ENCODE measurements around the gene DNAJC27. TPM values are rescaled to one million over a fixed set of nuclear protein-coding genes. Genes with fewer than 3 reads are reported as not detected.
"Not testable (repeated sequence)": the region's sequence is repeated elsewhere in the genome, so short reads cannot be mapped to it uniquely, and the experiment has no call there.

Gene DNAJC27
- total and polyA plus RNA-seq, 2 experiments from 2014 or later, result 7.4 to 11.3 TPM

DNA sequence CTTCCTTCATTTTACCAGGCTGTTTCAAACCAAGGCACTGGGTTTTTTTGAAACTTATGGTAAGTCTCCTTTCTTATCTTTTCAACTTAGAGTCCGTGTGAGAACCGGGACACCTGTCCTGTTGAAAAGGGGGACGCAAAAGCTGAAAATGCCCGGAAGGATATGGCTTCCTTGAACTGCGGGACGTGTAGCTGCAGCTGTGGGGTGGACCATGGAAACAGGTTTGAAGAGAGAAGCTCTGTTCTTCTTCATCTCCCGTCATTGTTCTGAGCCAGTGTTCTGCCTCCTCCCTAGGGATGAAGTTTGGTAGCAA, 29.5 kb upstream of the DNAJC27 start:
- TF ChIP-seq CTCF (IDR thresholded peaks at IDR 0.05; ENCODE audit: low read depth, low read length), result no peak
- H3K9me3 ChIP-seq (ENCODE audit: low read depth), result no peaks in the 10 kb centered on the region

GRCh38 chr2:25000503-25001324, 29.0 kb upstream of the DNAJC27 start:
- Histone ChIP-seq H3K27ac (no peak overlapping the region), H3K9me3 (ENCODE audit: low read depth) (no peaks in the 10 kb centered on the region), H3K36me3 (no peaks in the 10 kb centered on the region), H3K27me3 (no peaks in the 10 kb centered on the region), H3K4me3 (no peak overlapping the region), H3K4me1 (ENCODE audit: low read depth) (peaks cover 10% of the 10 kb centered on the region)
- DNase-seq (ENCODE audit: low read depth in 1 of 2, low spot score in 1 of 2), result peak in 1 of 2 donors; percentile 25
- TF ChIP-seq CTCF (IDR thresholded peaks at IDR 0.05; ENCODE audit: low read depth, low read length), result no peak

More for the DNA sequence above, 29.5 kb upstream of the DNAJC27 start:
- no peaks in the 10 kb centered on the region for H3K36me3 ChIP-seq
- peaks cover 9% of the 10 kb centered on the region for H3K4me1 ChIP-seq (ENCODE audit: low read depth)
- no peak overlapping the region for H3K4me3 ChIP-seq
- DNase-seq (ENCODE audit: low read depth in 1 of 2, low spot score in 1 of 2), result no peak
- no peaks in the 10 kb centered on the region for H3K27me3 ChIP-seq
- H3K27ac ChIP-seq, result no peak overlapping the region

DNA sequence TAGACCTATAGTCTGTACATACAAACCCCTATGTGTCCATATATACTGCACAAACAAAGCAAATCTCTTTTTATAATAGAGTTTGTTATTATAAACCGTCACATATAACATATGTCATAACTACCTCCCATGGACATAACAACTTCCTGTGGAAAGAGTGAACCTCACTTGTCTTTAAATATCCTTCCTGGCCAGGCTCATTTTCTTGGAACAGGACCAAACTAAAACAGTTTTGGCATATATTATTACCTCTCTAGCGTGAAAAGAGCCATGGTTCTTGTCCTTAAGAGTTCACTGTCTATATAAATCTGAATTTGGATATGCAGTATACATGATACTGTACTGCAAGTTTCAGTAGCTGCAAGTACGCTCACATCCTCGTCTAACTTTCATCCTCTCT, 28.3 kb upstream of the DNAJC27 start:
- no peaks in the 10 kb centered on the region for H3K36me3 ChIP-seq
- peak in 1 of 2 donors; percentile 37 for DNase-seq (ENCODE audit: low read depth in 1 of 2, low spot score in 1 of 2)
- H3K27ac ChIP-seq, result no peak overlapping the region
- no peak for TF ChIP-seq CTCF (IDR thresholded peaks at IDR 0.05; ENCODE audit: low read depth, low read length)
- no peaks in the 10 kb centered on the region for H3K9me3 ChIP-seq (ENCODE audit: low read depth)
- H3K4me1 ChIP-seq (ENCODE audit: low read depth), result peaks cover 10% of the 10 kb centered on the region
- H3K27me3 ChIP-seq, result no peaks in the 10 kb centered on the region
- no peak overlapping the region for H3K4me3 ChIP-seq

DNA sequence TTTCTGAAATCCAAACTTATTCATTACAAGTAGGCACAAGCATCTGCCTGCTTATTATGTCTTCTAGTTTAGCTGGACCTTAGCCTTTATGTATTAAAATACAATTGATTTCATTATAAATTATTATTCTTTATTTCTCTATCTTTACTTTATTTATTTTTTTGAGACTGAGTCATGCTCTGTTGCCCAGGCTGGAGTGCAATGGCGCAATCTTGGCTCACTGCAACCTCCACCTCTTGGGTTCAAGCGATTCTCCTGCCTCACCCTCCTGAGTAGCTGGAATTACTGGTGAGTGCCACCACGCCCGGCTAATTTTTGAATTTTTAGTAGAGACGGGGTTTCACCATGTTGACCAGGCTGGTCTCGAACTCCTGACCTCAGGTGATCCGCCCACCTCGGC, 27.3 kb upstream of the DNAJC27 start:
- not testable (repeated sequence) for H3K9me3 ChIP-seq (ENCODE audit: low read depth); H3K27ac ChIP-seq; H3K4me3 ChIP-seq; H3K27me3 ChIP-seq; DNase-seq (ENCODE audit: low read depth in 1 of 2, low spot score in 1 of 2); H3K36me3 ChIP-seq
- peaks cover 15% of the 10 kb centered on the region for H3K4me1 ChIP-seq (ENCODE audit: low read depth)

DNA sequence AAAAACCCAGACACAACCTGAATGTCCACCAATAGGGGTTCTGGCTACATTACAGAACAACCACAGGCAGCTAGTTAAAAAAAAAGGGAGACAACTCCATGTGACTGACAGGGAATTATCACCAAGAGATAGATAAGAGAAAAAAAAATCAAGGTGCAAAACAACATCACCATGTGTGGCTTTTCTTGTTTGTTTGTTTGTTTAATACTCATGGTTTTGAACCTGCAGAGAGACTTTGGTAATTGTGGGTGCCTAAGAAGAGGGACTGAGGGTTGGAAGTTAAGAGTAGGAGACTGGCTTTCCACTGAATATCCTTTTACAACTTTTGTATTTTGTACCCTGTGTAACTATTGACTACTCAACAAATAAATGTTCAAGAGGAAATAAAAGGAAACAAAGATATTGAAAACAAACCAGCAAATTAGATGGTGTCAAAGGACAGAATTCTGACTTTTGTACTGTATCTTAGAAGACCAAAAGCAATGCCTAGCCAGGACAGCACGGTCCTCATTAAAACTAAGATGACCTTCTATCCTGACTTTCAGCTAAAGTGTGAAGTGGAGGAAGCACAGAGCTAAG, 22.5 kb upstream of the DNAJC27 start:
- H3K4me3 ChIP-seq, result no peak overlapping the region
- no peak for TF ChIP-seq CTCF (IDR thresholded peaks at IDR 0.05; ENCODE audit: low read depth, low read length)
- no peaks in the 10 kb centered on the region for H3K9me3 ChIP-seq (ENCODE audit: low read depth)
- H3K27me3 ChIP-seq, result no peaks in the 10 kb centered on the region
- H3K4me1 ChIP-seq (ENCODE audit: low read depth), result peaks cover 26% of the 10 kb centered on the region
- DNase-seq (ENCODE audit: low read depth in 1 of 2, low spot score in 1 of 2), result no peak
- no peaks in the 10 kb centered on the region for H3K36me3 ChIP-seq
- peak overlapping the region; percentile 44 for H3K27ac ChIP-seq

- no peak for TF ChIP-seq CTCF (IDR thresholded peaks at IDR 0.05; ENCODE audit: low read depth, low read length)
- H3K36me3 ChIP-seq, result no peaks in the 10 kb centered on the region
- peaks cover 26% of the 10 kb centered on the region for H3K4me1 ChIP-seq (ENCODE audit: low read depth)
- H3K27me3 ChIP-seq, result no peaks in the 10 kb centered on the region
- peak in 1 of 2 donors; percentile 5 for DNase-seq (ENCODE audit: low read depth in 1 of 2, low spot score in 1 of 2)
- no peaks in the 10 kb centered on the region for H3K9me3 ChIP-seq (ENCODE audit: low read depth)
- H3K4me3 ChIP-seq, result no peak overlapping the region
- peak overlapping the region; percentile 44 for H3K27ac ChIP-seq
Observed at GRCh38 chr2:24993406-24994145, 21.8 kb upstream of the DNAJC27 start.

Measured in cardiac muscle cell (in vitro differentiated cells and primary cell).